Measurements from ENCODE around the gene GEN1. TPM values are rescaled to one million over a fixed set of nuclear protein-coding genes. Genes with fewer than 3 reads are reported as not detected.
A peak's percentile ranks its signal among the peaks of the same experiment; 100 is the strongest.

Gene GEN1
- total and polyA plus RNA-seq, 5 donors: 1.5 to 5.5 (median 4.0) TPM

DNA sequence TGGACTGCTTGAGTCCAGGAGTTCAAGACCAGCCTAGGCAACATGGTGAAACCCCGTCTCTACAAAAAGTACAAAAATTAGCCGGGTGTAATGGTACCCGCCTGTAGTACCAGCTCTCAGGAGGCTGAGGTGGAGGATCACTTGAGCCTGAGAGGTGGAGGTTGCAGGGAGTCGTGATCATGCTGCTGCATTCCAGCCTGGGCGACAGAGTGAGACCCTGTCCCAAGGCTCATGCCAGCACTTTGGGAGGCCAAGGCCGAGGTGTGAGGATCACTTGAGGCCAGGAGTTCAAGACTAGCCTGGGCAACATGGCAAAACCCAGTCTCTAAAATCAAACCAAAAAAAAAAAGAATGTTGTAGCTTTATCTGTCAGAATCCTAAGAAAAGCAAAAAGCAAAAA is 25.7 kb upstream of the GEN1 start:
- intact Hi-C loops (cut with DNase I): no loop called here
- 98% methylated on average over 6 of the region's 6 CpGs for WGBS
- no peak for ATAC-seq

DNA sequence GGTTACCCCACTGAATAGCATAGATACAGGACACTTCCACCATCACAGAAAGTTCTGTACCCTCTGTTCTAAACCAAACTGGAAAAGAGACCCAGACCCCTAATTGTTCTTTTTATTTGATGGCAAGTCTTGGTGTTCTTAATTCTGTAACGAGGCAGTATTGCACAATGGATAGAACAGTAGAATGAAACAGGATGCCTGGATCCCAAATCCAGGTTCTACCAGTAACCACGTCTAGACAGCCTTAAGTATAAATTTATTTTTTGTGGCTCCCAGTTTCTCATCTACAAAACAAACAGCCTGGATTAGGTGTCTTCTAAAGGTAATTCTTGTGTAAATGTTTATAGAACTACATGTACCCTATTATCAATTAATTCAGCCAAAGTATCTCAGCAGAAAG is 24.1 kb upstream of the GEN1 start:
- Histone ChIP-seq H3K4me1 (ENCODE audit: control insufficient read depth, insufficient read depth, low read length) (no peaks in the 10 kb centered on the region), H3K27ac (ENCODE audit: low read length) (no peak overlapping the region), H3K4me3 (ENCODE audit: low read length) (no peak overlapping the region), H3K9me3 (ENCODE audit: control insufficient read depth, low read length) (no peaks in the 10 kb centered on the region), H3K27me3 (ENCODE audit: control insufficient read depth, insufficient read depth) (no peaks in the 10 kb centered on the region)
- ATAC-seq (no peak), DNase-seq (no peak)
- 88% methylated on average over 2 of the region's 2 CpGs for WGBS
- intact Hi-C loops (cut with DNase I): no loop called here

More for the DNA sequence above, 25.7 kb upstream of the GEN1 start:
- no peak for DNase-seq
- no peak overlapping the region for H3K4me3 ChIP-seq (ENCODE audit: low read length)
- no peaks in the 10 kb centered on the region for H3K4me1 ChIP-seq (ENCODE audit: control insufficient read depth, insufficient read depth, low read length)
- H3K27ac ChIP-seq (ENCODE audit: low read length): no peak overlapping the region
- no peaks in the 10 kb centered on the region for H3K9me3 ChIP-seq (ENCODE audit: control insufficient read depth, low read length)
- H3K27me3 ChIP-seq (ENCODE audit: control insufficient read depth, insufficient read depth): no peaks in the 10 kb centered on the region

DNA sequence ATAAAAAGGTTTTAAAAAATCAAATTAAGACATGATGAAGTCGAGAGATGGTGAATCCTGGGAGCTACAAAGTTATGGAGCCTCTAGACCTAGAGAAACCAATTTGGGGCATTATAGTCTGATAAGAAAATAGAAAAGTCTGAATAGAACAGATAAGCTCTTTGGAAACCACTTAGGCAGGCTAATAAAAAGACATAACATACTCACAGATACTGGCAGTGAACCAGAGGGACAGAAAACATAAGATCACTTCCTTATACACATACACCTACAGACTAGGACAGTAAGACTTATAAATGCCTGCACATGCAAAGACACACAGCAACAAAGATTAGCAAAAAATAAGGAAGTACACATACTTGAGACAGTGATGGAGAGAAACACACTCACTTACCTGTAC is 20.3 kb upstream of the GEN1 start:
- Histone ChIP-seq H3K27ac (ENCODE audit: low read length) (no peak overlapping the region), H3K4me1 (ENCODE audit: control insufficient read depth, insufficient read depth, low read length) (no peaks in the 10 kb centered on the region), H3K9me3 (ENCODE audit: control insufficient read depth, low read length) (no peaks in the 10 kb centered on the region), H3K4me3 (ENCODE audit: low read length) (no peak overlapping the region), H3K27me3 (ENCODE audit: control insufficient read depth, insufficient read depth) (no peaks in the 10 kb centered on the region)
- 86% methylated on average over 1 of the region's 1 CpG for WGBS
- intact Hi-C loops (cut with DNase I): no loop called here
- no peak for ATAC-seq
- no peak for DNase-seq

DNA sequence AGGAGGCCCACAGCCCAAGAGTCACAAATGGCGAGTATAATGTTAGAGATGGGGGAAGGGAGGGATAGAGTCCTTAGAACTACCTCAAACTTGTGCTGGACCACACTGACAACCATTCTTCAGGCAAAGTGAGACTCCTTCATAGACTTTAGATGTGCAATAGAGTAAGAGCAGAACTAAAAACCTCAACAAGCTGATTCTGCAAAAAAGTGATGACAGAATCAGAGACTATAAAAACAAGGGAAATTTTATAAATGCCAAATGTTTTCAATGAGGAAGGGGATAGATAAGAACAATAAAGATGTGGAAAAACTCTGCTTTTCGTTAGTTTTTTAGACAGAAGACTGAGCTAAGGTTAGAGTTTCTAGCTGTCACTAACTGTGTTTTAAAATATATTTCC is 18.1 kb upstream of the GEN1 start:
- Histone ChIP-seq H3K27me3 (ENCODE audit: control insufficient read depth, insufficient read depth) (no peaks in the 10 kb centered on the region), H3K27ac (ENCODE audit: low read length) (no peak overlapping the region), H3K4me3 (ENCODE audit: low read length) (no peak overlapping the region), H3K9me3 (ENCODE audit: control insufficient read depth, low read length) (no peaks in the 10 kb centered on the region), H3K4me1 (ENCODE audit: control insufficient read depth, insufficient read depth, low read length) (no peaks in the 10 kb centered on the region)
- intact Hi-C loops (cut with DNase I): no loop called here
- 80% methylated on average over 2 of the region's 2 CpGs for WGBS
- no peak for DNase-seq
- ATAC-seq: no peak

DNA sequence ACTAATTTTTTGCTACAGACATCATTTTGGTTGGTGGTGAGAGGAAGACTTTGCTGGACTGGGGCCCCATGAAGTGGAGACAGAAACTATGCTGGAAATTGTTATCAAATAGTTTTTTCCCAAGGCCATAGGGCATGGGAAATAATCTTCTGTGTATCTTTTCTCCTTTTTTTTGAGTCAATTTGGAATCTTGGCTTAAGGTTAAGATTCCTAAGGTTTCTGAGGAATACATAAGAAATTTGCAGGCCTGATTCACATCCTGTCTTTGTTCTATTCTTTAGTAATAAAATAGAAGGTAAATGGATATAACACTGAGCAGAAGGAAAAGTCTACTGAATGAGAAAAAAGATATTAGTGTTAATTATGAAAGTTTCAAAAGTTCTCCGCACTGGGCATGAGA is 16.9 kb upstream of the GEN1 start:
- Histone ChIP-seq H3K4me1 (ENCODE audit: control insufficient read depth, insufficient read depth, low read length) (no peaks in the 10 kb centered on the region), H3K9me3 (ENCODE audit: control insufficient read depth, low read length) (no peaks in the 10 kb centered on the region), H3K27ac (ENCODE audit: low read length) (no peak overlapping the region), H3K27me3 (ENCODE audit: control insufficient read depth, insufficient read depth) (no peaks in the 10 kb centered on the region), H3K4me3 (ENCODE audit: low read length) (no peak overlapping the region)
- 73% methylated on average over 1 of the region's 1 CpG for WGBS
- intact Hi-C loops (cut with DNase I): no loop called here
- ATAC-seq (no peak), DNase-seq (no peak)

DNA sequence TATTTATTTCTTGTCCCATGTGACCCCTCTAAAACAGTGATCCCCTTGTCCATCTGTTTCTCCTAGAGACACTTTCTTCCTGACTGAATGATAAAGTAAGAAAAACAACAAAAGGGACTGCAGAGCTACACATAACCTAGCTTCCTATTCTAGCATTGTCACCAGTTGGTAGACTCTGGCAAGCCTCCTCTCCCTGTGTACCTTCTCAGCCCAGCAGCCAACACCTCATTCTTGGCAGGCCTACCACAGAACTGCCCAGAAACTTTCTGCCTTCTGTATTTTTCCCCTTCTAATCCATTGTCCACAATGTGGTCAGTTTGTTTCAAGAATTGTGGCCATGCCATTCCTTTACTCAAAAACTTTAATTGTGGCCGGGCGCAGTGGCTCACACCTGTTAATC is 13.7 kb upstream of the GEN1 start:
- no peak overlapping the region for H3K4me3 ChIP-seq (ENCODE audit: low read length)
- no peaks in the 10 kb centered on the region for H3K27me3 ChIP-seq (ENCODE audit: control insufficient read depth, insufficient read depth)
- DNase-seq: peak in 1 of 3 donors; percentile 42
- intact Hi-C loops (cut with DNase I): no loop called here
- no peak overlapping the region for H3K27ac ChIP-seq (ENCODE audit: low read length)
- no peaks in the 10 kb centered on the region for H3K9me3 ChIP-seq (ENCODE audit: control insufficient read depth, low read length)
- no peaks in the 10 kb centered on the region for H3K4me1 ChIP-seq (ENCODE audit: control insufficient read depth, insufficient read depth, low read length)
- WGBS: 99% methylated on average over 2 of the region's 2 CpGs
- peak in 1 of 2 donors; percentile 67 for ATAC-seq

DNA sequence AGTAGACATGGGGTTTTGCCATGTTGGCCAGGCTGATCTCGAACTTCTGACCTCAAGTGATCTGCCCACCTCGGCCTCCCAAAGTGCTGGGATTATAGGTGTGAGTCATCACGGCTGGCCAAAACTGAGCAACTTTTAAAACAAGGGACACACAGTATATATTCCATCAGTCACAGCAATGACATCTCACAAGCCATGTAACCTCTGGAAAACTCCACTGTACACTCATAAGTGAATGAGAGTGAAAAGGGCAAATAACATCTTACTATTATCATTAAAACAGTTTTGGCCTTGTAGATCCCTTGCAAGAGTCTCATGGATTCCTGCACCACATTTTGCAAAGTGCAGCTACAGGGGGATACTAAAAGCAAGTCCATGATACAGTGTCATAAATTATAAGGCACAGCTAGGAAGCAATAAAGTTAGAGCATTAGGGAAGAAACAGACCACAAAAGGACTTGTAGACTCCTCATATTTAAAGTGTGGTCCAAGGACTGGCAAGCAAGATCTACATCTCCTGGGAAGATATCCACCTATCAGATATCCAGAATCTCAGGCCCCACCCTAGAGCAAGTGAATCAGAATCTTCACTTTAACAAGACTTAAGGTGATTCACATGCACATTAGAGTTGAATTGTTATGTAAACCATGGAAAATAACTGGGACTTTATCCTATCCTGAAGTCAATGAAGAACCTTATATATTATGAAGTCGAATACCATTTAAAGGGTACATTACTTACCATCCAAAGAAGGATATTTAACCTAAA is 6.1 kb upstream of the GEN1 start:
- Histone ChIP-seq H3K4me3 (ENCODE audit: low read length) (no peak overlapping the region), H3K9me3 (ENCODE audit: control insufficient read depth, low read length) (no peaks in the 10 kb centered on the region), H3K27me3 (ENCODE audit: control insufficient read depth, insufficient read depth) (no peaks in the 10 kb centered on the region), H3K4me1 (ENCODE audit: control insufficient read depth, insufficient read depth, low read length) (no peaks in the 10 kb centered on the region), H3K27ac (ENCODE audit: low read length) (no peak overlapping the region)
- no peak for ATAC-seq
- intact Hi-C loops (cut with DNase I): no loop called here
- DNase-seq: no peak
- 88% methylated on average over 4 of the region's 4 CpGs for WGBS

DNA sequence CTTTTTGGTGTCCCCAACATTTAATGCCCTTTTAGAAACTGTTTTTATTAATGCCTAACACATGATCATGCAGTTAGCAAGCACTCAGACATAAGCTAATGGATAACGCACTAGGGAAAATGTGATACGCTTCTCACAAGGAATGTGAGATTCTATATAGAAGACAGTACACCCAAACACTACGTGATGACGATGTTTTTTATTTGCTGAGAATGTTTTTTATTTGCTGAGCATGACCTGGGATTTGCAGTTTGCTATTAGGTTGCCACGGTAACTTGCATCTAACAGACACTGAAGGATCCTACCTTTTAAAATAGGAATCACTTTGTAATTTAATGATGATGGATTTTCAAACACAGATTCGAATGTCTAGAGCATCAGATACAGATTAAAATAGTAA is 5.2 kb upstream of the GEN1 start:
- H3K4me3 ChIP-seq (ENCODE audit: low read length): no peak overlapping the region
- intact Hi-C loops (cut with DNase I): no loop called here
- DNase-seq (no peak), ATAC-seq (no peak)
- 96% methylated on average over 6 of the region's 6 CpGs for WGBS
- no peaks in the 10 kb centered on the region for H3K27me3 ChIP-seq (ENCODE audit: control insufficient read depth, insufficient read depth)
- no peak overlapping the region for H3K27ac ChIP-seq (ENCODE audit: low read length)
- H3K4me1 ChIP-seq (ENCODE audit: control insufficient read depth, insufficient read depth, low read length): no peaks in the 10 kb centered on the region
- H3K9me3 ChIP-seq (ENCODE audit: control insufficient read depth, low read length): no peaks in the 10 kb centered on the region

DNA sequence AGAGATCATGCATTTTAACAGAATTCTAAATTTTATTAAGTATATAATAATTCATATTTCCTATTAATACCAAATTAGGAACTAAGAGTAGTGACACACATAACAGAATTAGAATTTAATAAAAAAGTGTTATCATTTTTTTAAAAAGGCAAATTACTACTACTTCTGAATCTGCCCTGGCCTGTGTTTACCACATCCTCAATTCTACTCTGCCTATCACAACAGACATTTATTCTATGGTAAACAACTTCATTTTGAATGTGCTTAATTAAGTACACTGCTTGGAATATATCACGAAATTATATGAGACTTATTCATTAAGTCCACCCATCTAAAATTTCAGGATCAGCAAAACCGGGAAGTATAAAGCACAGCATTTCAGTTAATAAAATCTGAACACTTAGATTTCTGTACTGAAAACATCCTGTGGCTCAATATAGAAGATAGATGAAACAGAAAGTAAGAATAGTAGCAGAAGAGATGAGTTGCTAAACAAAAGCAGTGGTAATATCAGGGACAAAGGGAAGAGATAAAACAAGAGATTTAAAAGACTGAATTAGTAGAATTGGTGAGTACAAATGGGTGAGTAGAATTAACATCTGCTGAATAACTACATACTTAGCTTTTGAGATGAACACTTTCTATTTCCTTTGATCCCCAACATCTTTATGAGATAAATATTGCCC is 4.0 kb upstream of the GEN1 start:
- no peak for ATAC-seq
- intact Hi-C loops (cut with DNase I): loop anchor here in 2 of 4 donors (10.0 kb wide), 1 partner anchor 75 kb away; no protein-coding TSS in a partner anchor
- DNase-seq: no peak
- Histone ChIP-seq H3K9me3 (ENCODE audit: control insufficient read depth, low read length) (no peaks in the 10 kb centered on the region), H3K4me3 (ENCODE audit: low read length) (no peak overlapping the region), H3K27me3 (ENCODE audit: control insufficient read depth, insufficient read depth) (no peaks in the 10 kb centered on the region), H3K4me1 (ENCODE audit: control insufficient read depth, insufficient read depth, low read length) (peaks cover 3% of the 10 kb centered on the region), H3K27ac (ENCODE audit: low read length) (no peak overlapping the region)
- whole genome bisulfite sequencing: 85% methylated on average over 2 of the region's 2 CpGs

DNA sequence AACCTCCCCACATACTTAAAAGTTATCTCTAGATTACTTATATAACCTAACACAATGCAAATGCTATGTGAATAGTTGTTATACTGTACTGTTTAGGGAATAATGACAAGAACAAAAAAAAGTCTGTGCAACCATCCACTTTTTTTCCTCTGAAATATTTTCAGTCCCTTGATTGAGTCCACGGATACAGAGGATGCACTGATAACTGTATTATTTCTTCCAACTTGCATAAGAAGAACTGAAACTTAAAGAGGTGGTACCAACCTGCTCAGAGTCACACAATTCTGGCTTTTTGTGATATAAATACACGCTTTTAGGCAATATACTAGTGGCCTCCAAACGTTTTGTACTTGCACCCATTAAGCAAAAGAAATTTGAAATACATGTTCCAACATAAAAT is 1.7 kb upstream of the GEN1 start:
- Histone ChIP-seq H3K4me3 (ENCODE audit: low read length) (peak overlapping the region; percentile 51), H3K27me3 (ENCODE audit: control insufficient read depth, insufficient read depth) (no peaks in the 10 kb centered on the region), H3K9me3 (ENCODE audit: control insufficient read depth, low read length) (no peaks in the 10 kb centered on the region), H3K4me1 (ENCODE audit: control insufficient read depth, insufficient read depth, low read length) (peaks cover 3% of the 10 kb centered on the region), H3K27ac (ENCODE audit: low read length) (no peak overlapping the region)
- WGBS: 42% methylated on average over 3 of the region's 3 CpGs
- intact Hi-C loops (cut with DNase I): loop anchor here in 2 of 4 donors (10.0 kb wide), 1 partner anchor 73 kb away; no protein-coding TSS in a partner anchor
- no peak for DNase-seq
- no peak for ATAC-seq

Measured in right cardiac atrium (tissue), 5 donors.